GM19328 (cell line): ENCODE results near the gene NDNF.

Source experiments
- ATAC-seq: cut with Tn5 transposase; IDR thresholded peaks from one replicate; pipeline ENCODE4 v1.9.1; 2021; ENCODE audit warnings: mild to moderate bottlenecking, moderate library complexity; ENCODE audit not compliant: unreplicated experiment

Gene NDNF, protein sequence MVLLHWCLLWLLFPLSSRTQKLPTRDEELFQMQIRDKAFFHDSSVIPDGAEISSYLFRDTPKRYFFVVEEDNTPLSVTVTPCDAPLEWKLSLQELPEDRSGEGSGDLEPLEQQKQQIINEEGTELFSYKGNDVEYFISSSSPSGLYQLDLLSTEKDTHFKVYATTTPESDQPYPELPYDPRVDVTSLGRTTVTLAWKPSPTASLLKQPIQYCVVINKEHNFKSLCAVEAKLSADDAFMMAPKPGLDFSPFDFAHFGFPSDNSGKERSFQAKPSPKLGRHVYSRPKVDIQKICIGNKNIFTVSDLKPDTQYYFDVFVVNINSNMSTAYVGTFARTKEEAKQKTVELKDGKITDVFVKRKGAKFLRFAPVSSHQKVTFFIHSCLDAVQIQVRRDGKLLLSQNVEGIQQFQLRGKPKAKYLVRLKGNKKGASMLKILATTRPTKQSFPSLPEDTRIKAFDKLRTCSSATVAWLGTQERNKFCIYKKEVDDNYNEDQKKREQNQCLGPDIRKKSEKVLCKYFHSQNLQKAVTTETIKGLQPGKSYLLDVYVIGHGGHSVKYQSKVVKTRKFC

DNA sequence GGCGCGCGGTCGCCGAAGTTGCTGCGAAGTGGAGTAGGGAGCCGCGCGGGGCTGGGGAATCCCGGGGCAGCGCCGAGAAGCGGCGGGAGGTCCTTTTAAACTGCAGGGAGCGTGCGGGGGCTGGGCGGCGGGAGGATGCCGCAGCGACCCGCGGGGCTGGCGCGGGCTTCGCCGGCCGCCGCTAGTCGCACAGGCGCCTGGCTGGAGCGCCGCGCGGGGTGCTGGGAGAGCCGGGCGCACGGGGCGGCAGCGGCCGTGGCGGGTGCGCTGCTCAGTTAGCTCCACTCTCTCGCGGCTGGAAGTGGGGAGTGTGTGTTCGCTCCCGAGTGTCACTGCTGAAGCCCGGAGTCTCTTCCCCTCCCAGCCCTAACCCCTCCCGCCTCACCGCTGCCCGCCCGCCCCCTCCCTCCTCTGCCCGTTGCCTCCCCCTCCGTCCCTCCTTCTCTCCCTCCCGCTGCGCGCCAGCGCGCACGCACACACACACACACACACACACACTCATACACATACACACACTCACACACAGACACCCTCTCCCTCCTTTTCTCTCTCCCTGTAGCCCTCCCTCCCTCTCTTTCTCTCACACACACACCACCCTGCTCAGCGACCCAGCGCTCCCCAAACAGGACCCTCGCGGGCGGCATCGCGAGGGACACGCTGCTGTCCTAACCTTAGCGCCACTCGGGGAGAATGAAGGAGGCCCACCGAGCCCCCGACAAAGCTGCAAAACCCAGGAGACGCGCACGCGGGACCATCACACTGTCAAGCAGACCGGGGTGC, at the start of gene NDNF:
NDNF (minus strand) TSS at position 312 of the 780 bp plus-strand sequence. CDS start 26,698 bp downstream, outside the sequence.
- no peak for ATAC-seq

DNA sequence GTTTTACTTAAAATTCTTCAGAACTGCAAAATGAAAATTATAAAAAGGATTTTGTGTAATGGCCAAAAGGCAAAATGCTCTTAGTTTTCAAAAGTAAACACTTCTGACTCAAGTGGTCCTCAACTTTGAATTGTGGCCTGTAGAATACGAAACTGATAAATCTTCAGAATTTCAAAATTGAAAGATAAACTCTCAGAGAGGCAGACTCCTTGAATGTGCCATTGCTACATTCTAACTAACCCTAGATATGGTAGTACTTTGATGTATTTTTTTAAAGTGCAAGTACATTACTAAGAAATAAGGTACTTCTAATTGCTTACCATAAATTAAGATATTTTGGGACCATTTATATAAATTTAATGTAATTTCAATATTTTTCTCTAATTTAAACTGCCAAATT, 47.4 kb upstream of the NDNF start:
- no peak for ATAC-seq

DNA sequence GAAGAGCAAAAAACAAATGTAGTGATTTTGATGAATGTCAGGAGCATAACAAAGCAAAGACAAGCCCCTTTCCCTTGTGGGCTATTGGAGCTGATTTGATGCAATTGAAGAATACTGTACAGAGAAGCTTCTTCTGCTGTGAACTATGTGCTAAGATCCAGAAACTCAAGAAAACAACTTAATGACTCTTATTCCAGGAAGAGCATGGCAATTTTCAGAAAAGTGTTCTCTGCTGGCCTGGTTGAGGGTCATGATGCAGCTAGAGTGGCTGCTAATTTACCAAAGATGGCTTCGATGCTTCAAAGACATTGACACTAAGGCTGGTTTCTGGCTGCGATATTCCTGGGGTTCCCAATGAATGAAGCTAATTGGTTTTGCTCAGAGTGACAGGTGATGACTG, 46.0 kb upstream of the NDNF start:
- no peak for ATAC-seq

DNA sequence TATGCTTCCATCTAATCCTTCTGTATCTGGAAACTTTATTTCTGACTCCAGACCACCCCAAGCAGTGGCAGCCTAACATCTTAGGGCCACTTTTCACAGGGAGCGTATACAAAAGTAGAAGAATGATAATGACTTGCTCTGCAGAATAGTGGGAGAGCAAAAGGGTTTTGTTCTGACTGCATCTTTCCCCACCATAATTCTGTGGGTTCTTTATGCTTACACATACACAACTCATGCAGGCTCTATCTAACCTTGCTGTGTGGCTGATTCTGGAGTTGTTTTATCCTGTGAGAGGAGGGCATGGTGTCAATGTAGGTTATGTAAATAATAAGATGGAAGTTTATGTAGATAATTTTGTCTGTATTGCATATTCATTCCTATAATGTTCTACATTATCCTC, 42.4 kb upstream of the NDNF start:
- no peak for ATAC-seq

DNA sequence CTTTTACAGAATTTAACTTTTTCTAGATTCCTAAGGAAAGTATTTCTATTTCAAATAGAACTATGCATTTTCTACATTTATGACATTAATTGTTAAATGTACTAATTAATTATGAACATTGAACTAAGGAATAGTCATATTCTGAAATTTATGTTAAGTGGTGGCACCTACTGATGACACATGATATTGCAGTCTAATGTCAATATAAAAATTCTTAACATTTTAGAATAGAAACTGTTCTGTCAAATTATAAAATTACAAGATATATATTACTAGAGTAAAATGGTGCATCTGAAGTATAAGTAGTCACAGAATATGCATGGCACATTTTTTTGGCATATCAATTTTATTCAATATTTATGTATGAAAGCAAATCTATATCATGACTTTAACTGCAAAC, 40.2 kb upstream of the NDNF start:
- ATAC-seq, result no peak

DNA sequence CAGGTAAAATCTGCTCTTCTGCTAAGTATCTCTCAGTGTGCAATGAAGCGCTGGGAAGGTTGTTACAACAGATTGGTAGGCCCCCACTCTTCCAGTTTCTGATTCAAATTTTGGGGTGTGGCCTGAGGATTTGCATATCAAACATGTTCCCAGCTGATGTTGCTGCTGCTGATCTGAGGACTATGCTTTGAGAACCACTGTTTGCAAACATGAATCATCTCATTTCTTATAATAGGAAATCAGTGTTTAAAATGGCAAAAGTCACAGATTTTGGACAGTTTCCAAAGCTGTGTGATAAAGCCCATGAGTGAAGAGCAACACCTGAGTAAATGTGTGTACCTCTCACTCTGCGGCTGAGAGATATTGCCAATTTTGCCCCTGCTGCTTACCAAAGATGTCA, 36.2 kb upstream of the NDNF start:
- ATAC-seq, result no peak

DNA sequence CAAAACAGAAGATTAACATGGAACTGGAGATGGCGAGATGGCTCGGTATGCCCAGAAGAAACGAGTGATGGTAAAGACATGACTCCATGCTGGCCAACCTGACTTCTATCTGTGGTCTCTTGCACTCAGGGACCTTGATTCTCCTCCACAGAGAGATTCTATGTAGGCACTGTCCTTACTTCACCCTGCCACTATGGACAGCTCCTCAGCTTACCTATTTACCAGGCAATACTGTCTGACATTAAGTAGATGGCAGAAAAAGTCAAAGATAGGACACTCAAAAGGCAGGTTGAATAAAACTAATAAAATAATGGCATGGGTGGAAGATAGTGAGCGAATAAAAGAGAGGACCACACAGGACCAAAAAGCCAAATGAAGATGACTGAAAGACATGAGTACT, 35.2 kb upstream of the NDNF start:
- no peak for ATAC-seq

DNA sequence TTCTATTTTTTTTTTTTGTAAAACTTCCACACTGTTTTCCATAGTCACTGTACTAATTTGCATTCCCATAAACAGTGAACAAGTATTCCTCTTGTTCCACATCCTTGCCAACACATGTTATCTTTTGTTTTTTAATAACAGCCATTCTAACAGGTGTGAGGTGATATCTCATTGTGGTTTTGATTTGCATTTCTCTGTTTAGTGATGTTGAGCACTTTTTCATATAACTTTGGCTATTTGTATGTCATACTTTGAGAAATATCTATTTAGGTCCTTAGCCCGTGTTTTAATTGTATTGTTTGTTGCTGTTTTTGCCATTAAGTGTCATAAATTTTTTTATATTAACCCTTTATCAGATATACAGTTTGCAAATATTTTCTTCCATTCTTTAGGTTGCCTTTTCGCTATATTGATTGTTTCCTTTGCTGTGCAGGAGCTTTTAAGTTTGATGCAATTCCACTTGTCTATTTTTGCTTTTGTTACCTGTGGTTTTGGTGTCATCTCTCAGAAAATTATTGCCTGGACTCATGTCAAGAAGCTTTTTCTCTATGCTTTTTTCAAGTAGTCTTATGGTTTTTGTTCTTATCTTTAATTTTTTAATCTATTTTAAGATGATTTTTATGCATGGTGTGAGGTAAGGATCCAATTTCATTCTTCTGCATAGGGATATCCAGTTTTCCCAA, 27.9 kb upstream of the NDNF start:
- ATAC-seq, result no peak

DNA sequence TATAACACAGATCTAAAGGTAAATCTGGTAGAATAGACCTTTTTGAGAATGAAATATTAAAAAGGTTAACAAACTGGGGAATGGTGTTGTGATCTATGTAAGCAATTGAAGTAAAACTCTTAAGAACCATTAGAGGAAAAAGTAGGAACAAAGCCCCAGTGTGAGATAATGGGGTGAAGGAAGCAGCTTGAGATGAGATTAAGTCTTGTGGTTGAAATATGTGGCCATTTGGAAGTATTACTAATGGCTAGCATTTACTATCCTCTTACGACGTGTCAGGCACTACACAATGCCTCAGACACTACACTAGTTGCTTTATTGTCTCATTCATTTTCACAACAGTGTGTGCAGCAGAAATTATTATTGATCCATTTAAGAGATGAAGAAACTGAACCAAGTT, 25.9 kb upstream of the NDNF start:
- ATAC-seq, result no peak

DNA sequence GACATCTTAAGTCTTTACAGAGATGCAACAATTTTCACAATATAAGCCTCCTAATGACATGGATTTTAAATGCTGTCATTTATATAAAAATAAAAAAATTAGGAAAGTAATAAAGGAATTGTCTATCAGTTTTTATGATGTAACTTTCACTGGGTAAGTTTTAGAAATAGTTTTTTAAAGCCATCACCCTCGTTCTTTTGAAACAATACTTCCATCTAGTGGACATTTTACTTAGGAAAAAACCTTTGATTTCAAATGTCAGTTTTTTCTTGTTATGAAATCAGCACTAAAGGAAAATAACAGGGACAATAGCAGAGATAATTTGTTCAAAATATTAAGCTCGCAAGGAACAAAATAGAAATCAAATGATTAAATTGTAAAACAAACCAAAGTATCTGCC, 24.3 kb upstream of the NDNF start:
- ATAC-seq, result no peak

DNA sequence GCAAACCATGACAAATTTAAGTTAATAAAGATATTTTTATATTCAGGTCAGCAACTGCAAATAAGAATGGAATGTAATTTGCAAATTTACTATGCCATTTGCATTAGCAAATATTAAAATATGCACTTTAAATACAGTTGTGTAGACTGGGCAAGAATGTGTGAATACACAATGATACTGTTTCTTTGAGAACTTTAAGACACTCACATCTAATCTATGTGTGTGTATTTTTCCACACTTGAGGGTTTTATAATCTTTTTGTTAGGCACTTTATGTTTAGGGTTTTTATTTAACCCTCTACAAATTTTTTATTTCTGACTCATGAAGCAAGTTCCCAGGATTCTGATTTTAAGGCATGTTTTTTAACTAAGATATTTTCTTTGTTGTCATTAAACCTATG, 23.9 kb upstream of the NDNF start:
- ATAC-seq, result no peak

DNA sequence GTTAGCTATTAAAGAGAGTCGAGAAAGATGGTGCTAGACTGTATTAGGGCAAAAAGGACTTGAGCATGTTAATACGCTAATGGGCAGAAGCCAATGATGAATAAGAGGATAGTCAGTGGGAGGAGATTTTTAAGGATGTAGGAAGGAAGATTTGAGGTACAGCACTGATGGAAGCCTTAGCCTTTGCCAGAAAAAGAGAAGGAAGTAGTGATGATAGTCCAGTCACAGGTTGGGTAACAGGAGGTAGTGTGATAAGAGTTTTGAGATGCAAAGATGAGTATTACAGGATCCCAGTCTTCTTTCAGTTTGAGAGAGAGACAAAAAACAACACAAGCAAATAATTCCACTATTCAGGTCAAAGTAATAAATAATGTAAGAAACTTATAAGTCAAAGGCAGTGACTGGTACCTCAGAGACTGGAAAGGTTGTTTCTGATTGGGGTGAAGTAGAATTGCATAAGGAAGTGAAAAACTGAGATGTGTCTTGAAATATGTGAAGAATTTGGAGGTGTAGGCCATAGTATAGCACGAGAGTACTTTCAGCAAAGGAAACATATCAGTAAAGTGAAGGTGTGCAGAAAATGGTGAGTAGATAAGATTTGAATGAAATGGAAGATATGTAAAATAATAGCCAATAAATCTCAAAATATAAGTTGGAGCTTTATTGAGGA, 22.1 kb upstream of the NDNF start:
- ATAC-seq, result no peak

DNA sequence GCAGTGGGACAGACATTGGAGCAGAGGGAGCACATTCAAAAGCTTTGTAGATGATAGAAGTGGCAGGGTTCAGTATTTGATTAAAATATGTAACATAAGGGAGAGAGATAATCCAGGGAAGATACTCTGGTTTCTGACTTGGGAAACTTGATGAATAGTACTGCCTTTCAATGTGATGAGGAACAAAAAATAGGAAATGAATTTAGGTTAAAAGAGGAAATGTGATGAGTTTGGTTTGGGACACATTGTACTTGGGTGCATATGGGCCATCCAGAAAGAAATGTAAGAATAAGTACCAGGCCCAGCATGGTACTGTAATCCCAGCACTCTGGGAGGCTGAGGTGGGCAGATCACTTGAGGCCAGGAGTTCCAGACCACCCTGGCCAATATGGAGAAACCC, 20.9 kb upstream of the NDNF start:
- ATAC-seq, result no peak

DNA sequence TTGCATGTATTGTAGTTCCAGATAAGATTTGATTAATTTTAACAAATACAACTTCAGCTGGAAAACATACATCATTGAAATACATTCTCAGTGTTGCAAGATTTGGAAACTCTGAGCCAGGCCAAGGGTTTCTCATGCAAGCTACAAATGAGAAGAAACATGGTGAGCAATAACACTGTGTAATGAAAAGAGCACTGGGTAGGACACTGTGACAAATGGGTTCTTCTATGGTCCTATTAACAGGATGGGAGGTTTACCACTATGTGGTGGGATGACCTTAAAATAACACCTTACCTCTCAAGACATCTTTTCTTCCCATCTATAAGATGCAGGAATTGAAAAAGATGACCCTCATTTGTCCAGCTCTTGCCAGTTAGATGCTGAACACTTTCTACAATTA, 19.6 kb upstream of the NDNF start:
- ATAC-seq, result no peak

DNA sequence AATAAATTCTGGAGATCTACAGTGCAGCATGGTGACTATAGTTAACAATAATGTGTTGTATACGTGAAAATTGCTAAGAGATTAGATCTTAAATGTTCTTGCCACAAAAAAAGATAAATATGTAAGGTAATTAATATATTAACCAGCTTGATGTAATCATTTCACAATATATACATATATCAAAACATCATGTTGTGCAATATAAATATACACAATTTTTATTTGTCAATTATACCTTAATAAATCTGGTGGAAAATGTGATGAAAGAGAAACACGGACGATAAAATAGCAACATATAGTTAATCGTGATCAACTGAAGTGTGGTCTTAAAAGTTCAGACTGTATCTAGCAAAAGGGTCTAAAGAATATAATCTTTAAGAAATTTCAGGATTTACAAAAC, 16.5 kb upstream of the NDNF start:
- ATAC-seq, result no peak

DNA sequence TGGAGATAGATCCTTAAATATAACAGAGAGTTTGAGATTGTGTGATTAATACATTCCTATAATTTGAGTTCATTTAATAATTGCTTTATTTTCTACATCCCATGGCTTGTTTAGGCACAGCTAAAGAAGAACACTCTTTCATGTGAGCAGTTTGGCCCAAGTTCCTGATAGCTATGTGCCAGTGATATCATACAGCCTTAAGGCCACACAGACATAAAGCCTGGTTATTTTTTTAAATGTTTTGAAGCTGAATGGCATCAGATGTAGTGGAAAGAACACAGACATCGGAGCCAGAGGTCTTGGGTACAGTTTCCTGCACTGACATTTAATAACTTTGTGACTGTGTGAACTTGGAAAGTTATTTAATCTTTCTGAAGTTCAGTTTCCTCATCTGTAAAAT, 7.0 kb upstream of the NDNF start:
- no peak for ATAC-seq

DNA sequence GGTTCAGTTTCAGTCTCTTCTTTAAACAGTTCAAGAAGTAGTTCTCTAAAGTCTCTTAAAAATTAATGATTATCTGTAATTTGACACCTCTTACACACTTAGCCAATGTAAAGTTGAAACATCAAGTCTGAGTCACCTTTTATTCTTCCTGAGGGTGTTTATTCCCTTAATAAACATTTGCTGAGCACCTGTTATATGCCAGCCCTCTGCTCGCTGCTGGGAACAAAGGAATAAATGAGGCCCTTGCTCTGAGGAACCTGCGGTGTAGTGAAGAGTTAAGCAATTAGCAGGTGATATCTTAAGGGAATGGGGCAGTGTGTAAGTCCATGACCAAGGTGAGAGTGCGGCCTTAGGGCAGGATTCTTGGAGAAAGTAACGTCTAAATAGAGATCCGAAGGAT, 5.2 kb upstream of the NDNF start:
- no peak for ATAC-seq

DNA sequence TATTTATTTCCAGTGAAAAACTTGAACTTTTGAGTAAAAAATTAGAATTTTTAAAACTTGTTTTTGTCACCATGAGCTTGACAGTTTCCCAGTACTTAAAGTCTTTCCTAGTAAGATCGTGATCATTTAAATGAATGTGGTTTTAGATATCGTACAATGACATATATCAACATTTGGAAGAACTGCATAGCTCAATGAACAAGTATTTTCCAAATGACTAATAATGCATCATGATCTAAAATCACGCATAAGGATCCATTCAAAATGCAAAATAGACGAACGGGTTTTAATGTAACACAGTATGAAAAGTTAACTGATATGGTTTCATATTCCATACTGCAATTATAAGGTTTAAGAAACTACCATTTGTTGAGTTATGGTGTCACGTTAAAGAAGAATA, 4.1 kb upstream of the NDNF start:
- no peak for ATAC-seq

DNA sequence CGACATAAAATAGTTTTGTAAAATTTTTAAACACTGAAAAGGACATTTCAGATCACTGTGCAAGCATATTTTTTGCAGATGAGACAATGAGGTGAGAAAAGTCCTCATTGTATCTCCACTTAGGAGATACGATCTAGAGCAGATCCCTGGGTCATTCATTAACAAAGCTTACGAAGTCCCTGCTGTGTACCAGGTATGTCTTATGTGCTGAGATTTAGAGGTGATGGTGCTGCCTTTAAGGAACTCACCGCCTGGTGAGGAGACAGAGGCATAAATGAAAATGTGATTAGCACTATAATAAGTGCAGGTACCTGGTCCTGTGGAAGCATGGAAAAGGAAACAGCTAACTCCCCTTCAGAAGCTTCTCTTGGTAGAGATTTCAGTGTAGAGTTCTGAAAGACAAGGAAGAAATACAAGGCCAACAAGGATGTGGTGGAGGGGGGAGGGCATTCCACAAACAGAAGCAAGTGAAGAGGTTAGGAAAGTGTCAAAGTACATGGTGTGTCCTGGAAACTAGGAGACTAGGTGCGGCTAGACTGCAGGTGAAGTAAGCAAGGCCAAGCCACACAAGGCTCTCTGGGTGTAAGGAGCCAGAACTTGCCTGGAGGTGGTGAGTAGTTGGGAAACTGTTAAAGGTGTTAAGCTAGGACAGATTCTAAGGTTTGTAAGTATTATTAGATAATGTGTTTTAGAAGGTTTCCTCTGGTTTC, 1.5 kb upstream of the NDNF start:
- ATAC-seq, result no peak

DNA sequence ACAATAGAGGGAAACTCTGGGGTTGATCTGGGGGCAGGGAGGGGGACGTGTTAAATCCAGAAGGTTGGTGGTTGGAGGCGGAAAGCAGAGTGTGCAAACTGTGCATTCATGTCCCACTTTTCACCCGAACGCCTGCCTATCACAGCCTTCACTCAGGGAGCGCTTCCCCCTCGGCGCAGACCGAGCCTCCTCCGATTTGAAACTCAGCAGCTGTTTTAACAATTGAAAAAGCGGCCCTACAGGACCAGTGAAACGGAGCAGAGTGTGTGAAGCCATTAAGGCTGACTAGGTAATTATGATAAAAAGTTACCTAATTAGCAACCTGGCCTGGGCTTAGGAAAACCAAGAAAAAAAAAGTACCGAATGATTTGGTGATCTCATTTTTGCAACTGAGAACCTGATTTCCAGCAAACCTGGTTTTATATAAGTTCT, 685 bp upstream of the NDNF start:
- ATAC-seq, result no peak
